Lower leg skin (tissue), 4 donors: ENCODE results near the gene EFCAB11. TPM values are rescaled to one million over a fixed set of nuclear protein-coding genes. Genes with fewer than 3 reads are reported as not detected.

ENCODE experiments used
- DNase-seq, 2 donors: peaks; one replicate each; pipeline ENCODE4 v3.0.0-alpha.2; 2019; ENCODE audit warnings: low spot score in 2 of 2
- H3K4me3 ChIP-seq: fragments of 200-600 bp; sonication (generic); 2 replicates; pipeline ENCODE4 v1.5.1; 2017; ENCODE audit warnings: mild to moderate bottlenecking, low read depth; ENCODE audit not compliant: poor library complexity, severe bottlenecking
- POLR2A ChIP-seq, 2 donors: fragments of 450-650 bp; IDR thresholded peaks; one replicate each; pipeline ENCODE4 v1.6.1; 2016 to 2017; ENCODE audit warnings: antibody characterized with exemption in 2 of 2, mild to moderate bottlenecking in 1 of 2, moderate library complexity in 1 of 2
- WGBS, 2 donors: methylation state at CpG; one replicate each; pipeline ENCODE4 v1.1.5; 2018; 5-methylcytosine and 5-hydroxymethylcytosine counted together
- intact Hi-C: fragments of 100-400 bp; cut with DNase I; formaldehyde crosslinking; loops from one replicate; pipeline ENCODE4 v1.15.0; 2023; ENCODE audit warnings: low total_unique reads
- total RNA-seq, 4 donors: library from RNA; depleted of rRNA; stranded (reverse); fragments of >200 nt; gene quantifications; one replicate each; pipeline ENCODE4 v1.1.0, GENCODE V29; 2016
- TF ChIP-seq, protein P1 (sequence below), 3 donors: fragments of 450-650 bp; IDR thresholded peaks; one replicate each; pipeline ENCODE4 v1.5.1; 2016; ENCODE audit warnings: antibody characterized with exemption in 3 of 3, mild to moderate bottlenecking in 3 of 3, moderate library complexity in 2 of 3

Gene EFCAB11
- total RNA-seq, 4 donors from 2014 or later = 2.6 to 9.6 (median 4.7) TPM

DNA sequence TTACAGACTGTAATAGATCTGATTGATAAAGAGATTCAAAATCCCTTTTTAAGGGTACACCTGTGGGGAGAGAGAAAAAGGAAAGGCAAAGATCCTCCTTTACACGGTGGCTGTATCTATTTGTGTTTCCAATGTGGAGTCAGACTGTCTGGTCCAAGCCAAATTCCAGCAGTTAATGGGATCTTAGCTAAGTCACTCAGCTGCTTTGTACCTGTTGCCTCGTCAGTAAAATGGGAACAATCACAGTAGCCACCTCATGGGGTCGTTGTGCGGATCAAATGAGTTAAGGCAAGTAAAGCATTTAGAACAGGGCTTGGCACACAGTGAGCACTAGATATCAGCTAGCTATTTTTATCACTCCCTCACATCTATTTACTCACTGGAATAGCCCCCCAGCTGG lies 46.9 kb downstream of the EFCAB11 start:
- intact Hi-C loops = no loop called here
- H3K4me3 ChIP-seq = no peak overlapping the region
- TF ChIP-seq, protein P1, sequence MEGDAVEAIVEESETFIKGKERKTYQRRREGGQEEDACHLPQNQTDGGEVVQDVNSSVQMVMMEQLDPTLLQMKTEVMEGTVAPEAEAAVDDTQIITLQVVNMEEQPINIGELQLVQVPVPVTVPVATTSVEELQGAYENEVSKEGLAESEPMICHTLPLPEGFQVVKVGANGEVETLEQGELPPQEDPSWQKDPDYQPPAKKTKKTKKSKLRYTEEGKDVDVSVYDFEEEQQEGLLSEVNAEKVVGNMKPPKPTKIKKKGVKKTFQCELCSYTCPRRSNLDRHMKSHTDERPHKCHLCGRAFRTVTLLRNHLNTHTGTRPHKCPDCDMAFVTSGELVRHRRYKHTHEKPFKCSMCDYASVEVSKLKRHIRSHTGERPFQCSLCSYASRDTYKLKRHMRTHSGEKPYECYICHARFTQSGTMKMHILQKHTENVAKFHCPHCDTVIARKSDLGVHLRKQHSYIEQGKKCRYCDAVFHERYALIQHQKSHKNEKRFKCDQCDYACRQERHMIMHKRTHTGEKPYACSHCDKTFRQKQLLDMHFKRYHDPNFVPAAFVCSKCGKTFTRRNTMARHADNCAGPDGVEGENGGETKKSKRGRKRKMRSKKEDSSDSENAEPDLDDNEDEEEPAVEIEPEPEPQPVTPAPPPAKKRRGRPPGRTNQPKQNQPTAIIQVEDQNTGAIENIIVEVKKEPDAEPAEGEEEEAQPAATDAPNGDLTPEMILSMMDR (IDR thresholded peaks at IDR 0.05) = no peak
- TF ChIP-seq POLR2A (IDR thresholded peaks at IDR 0.05) = no peak
- 90 to 92% methylated on average over 4 of the region's 4 CpGs for WGBS, 2 donors
- no peak for DNase-seq

DNA sequence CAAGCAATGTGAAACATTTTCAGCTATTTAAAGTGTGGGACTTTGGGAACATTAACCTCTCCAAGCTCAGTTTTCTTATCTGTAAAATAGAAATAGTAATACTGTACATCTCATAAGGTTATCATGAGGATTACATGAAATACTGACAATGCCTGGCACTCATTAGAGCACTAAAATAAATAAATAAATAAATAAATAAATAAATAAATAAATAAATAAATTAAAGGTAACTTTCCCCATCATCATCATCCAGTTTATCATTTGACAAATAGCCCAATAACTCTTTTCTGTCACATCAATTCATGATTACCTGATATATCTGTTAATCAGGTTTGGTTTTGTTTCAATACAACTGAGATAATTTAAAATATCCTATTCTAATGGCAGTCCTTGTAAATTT lies 48.5 kb downstream of the EFCAB11 start:
- intact Hi-C loops = no loop called here
- TF ChIP-seq POLR2A (IDR thresholded peaks at IDR 0.05) = no peak
- TF ChIP-seq, protein P1 (IDR thresholded peaks at IDR 0.05) = no peak
- DNase-seq = no peak
- no peak overlapping the region for H3K4me3 ChIP-seq

DNA sequence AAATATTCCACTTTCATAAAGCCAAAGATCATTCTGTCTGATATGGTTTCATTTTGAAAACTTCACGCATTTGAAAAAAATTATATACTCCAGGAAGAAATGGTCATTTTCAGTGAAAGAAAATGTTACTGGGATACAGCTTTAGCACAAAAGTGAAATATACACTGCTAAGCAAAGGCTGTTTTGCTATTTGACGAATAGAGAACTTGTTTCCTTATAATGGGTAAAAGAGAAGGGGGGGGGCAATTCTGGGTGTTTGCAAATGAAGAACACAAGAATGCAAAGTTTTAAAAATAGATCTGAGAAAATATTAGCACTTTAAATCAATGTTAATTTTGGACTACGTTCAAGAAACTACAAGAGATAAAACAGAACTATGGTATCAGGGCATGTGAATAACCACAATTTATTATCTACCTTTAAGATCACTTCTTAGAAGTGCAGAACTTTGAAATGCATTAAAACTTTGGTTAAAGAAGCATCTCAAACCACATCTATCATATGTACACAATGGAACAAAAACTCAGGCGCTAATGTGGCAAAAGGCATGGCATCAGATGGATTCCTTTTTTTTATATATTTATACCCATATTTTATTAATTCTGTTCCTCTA lies 51.1 kb downstream of the EFCAB11 start:
- 38 to 42% methylated on average over 4 of the region's 4 CpGs for WGBS, 2 donors
- TF ChIP-seq, protein P1 (IDR thresholded peaks at IDR 0.05) = no peak
- H3K4me3 ChIP-seq = no peak overlapping the region
- no peak for DNase-seq
- intact Hi-C loops = loop anchor here (5.0 kb wide), 1 partner anchor 131 kb away; no protein-coding TSS in a partner anchor

DNA sequence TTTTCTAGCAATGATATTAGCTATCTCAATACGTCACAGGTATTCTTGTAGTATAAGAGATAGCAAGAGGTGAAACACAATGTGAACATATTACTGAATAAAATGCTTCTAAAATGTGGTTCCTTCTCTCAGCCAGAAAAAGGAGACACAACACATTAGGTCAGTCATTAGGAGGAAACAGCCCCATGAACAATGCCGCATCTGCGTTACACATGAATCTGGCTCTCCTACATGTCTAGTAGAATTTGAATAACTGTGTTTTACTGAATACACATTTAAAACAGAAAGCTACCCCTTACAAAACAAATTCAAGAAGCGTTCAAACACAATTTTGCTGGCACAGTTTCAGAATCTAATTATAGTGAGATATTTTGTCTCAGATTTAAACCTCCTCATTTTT lies 51.6 kb downstream of the EFCAB11 start:
- no peak for TF ChIP-seq POLR2A (IDR thresholded peaks at IDR 0.05)
- TF ChIP-seq, protein P1 (IDR thresholded peaks at IDR 0.05) = no peak
- intact Hi-C loops = loop anchor here (5.0 kb wide), 1 partner anchor 131 kb away; no protein-coding TSS in a partner anchor
- no peak overlapping the region for H3K4me3 ChIP-seq
- 51 to 57% methylated on average over 4 of the region's 4 CpGs for WGBS, 2 donors
- DNase-seq = no peak

DNA sequence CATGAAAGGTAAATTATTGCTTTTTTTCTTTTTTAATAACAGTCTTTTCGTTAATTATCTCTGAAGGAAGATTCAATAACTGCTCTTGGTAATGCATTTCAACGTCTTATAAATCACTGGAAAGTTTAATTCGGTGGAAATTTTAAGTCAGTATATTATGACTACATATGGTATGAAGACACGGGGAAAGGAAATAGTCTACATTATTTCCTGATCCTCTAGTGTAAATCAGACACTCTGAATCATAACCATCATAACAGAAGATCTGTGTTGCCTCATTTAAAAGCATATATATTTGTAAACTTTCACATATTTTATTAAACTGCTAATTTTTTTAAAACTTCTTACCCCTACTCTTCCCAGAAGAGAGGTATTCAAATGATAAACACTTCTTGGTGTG lies 53.7 kb downstream of the EFCAB11 start:
- intact Hi-C loops = loop anchor here (5.0 kb wide), 1 partner anchor 129 kb away; no protein-coding TSS in a partner anchor
- WGBS, 2 donors = 84 to 85% methylated on average over 4 of the region's 4 CpGs
- no peak overlapping the region for H3K4me3 ChIP-seq
- TF ChIP-seq POLR2A (IDR thresholded peaks at IDR 0.05) = no peak
- TF ChIP-seq, protein P1 (IDR thresholded peaks at IDR 0.05) = no peak
- DNase-seq = no peak
